NCI-H1417 treated with DMSO at 0.1 percent for 48 hours (cell line): Measurements from ENCODE around the gene OR6K3.

Experiments
- DNase-seq: peaks from one replicate; lab custom pipeline; 2025; lab: John Stamatoyannopoulos, UW

OR6K3 gene

DNA sequence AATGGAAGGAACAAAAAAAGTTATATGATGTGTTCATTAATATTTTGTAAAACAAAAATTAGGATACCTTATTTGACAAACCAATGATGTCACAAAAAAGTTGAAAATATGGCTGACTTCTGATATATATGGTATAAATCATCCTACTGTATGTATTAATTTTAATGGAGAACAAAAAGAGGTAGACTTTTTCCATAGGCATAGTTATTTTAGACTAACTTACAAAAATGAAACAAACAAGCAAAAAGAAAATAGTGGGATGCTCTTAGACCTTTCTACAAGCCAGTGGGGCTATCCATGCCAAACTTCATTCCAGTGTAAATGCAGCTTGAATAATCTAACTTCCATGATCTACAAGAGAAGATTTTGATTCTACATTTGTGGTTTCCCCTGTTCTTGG, 33.5 kb downstream of the OR6K3 start:
- DNase-seq = no peak

DNA sequence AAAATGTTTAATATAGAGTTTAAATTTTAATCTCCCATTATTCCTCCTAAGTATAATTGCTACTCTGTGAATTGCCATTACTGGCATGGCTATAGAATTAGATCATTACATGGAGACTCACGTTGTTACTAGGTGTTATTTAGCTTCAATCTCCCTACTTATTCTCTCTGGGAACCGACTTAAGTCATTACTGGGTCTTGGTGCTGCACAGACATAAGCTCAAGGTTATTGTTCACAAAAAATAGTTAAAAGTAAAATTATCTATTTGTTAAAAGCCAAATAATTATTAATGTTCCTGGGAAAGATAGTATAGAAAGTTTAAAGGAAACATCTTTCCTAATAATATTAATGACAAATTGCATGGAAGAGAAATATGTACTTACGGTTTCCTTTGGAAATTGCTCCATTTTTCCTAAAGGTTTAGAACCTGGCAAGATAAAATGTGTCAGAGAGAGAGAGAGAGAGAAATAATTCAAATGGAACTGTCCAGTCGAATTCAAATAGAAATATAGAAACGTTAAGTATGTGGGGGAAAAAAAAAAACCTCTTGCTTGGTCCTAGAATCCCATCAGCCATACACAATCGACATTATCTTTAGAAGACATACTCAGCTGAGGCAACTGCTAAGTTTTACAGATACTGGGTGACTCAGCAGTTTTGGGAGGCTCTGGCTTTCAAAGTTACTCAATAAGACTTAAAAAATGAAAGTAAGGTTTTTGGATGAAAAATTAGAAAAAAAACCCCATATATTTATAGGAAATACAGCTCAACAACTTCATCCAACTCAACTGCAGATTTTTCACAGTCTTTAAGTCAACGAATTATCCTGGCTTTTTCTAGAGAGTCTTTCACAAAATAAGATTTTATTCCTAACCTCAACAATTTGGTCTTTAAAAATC, 34.2 kb downstream of the OR6K3 start, which contains the start of gene SPTA1:
SPTA1 (minus strand) TSS at position 605 of the 899 bp plus-strand sequence; CDS start at position 407, 198 bp downstream.
- DNase-seq = no peak

DNA sequence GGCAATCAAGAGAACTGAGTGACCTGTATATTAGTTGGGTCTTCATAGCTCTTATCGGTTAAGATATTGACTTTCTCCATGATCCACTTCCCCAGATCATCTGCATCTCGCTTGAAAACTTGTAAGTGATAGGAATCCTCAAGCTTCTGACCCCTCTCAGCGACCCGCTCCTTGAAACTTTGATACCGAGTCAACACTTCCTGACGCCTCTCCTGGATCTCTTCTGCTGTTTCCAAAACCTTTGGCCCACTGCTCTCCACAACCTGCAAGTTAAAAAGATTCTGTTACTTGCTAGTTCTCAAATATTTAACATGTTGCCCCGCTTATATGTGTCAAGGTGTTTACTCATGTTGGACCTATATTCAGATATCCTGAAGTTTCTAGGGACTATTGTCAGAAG, 35.4 kb downstream of the OR6K3 start:
- no peak for DNase-seq

DNA sequence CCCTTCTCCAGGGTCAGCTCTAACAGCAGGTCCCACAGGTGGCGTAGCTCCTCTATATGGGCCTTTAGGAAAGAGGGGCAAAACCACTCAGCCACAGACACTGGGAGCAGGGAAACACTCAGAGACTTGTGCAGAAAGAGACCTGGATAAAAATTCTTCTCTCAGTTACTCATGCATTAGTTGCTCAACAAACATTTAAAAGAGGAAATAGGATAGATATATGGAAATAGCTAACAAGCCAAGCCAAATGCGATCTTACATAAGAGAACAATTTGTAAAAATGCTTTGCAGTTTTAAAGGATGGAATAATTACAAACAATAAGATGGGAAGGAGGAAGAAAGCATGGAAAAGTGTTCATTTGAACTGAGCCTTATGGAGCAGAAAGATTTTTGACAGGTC, 38.9 kb downstream of the OR6K3 start:
- DNase-seq = no peak

DNA sequence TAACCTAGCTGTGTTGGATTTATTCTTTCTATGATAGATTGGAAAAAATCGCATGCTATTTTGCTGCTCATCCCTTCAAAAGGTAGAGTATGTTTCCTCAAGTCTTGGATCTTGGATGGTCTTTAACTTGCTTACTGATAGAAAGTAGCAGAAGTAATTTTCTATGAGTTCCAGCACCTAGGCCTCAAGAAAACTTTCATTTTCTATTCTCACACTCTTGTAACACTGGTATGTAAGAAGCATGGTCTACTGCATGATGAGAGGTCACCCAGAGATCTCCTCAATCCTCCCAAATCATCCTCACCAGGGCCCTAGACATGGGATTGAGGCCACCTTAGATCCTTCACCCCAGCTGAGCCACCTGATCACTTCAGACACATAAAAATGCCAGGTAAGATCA, 41.2 kb downstream of the OR6K3 start:
- DNase-seq = no peak

DNA sequence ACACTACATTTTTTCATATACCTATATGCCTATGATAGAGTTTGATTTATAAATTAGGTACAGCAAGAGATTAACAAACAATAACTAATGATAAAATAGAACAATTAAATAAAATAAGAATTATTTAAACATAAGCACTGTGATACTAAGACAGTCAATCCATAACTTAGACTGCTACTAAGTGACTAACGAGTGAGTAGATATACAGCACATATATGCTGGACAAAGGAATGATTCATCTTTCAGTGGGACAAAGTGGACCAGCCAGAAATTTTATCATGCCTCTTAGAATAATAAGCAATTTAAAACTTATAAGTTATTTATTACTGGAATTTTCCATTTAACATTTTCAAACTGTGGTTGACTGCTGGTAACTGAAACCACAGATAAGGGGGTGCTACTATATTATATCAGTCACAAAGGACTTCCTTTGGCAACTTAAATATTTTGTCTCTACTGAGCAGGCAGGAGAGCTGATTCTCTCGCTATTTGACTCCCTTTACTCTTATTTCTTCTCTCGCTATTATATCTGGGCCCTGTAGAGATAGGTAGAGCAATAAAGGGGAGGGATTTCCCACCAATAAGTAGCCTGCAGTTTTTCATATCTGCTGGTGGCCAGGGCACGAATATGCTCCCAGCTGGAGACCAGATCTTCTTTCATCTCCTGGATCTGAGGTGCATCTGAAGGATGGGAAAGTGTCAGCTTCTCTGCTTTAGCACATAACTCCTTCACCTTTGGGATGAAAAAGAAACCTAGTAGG, 44.8 kb downstream of the OR6K3 start:
- DNase-seq = no peak

DNA sequence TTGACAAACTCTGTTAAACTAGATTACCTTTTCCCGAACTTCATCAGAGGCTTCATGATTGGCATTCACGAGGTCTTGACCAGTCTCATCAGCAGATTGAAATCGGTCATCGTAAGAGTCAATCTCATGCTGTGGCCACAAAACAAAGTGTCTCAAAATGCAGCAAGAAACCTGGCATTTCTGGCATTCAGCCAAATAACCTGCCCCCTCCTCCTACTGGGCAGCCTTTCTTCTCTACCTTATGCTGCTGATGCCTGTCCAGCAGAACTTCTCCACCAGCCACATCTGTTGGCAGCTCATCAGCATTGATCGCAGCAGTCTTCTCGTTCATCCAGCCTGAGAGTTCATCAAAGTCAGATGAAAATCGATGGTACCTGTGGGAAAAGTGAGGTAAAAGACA, 46.2 kb downstream of the OR6K3 start:
- no peak for DNase-seq
